NT2/D1 (cell line): ENCODE measurements around the gene LRRC18.

Experiments
- DNase-seq: peaks from one replicate; pipeline ENCODE4 v3.0.0-alpha.2; 2011; ENCODE audit warnings: low read depth, low spot score
- H3K27me3 ChIP-seq: 2 replicates; pipeline ENCODE4 v1.6.0; 2011; ENCODE audit warnings: mild to moderate bottlenecking; ENCODE audit not compliant: insufficient read length, insufficient read depth
- H3K36me3 ChIP-seq: 2 replicates; pipeline ENCODE4 v1.6.1; 2011; ENCODE audit warnings: mild to moderate bottlenecking, low read length, mixed read lengths; ENCODE audit not compliant: insufficient read depth, insufficient read length
- H3K4me1 ChIP-seq: 2 replicates; pipeline ENCODE4 v1.5.1; 2011; ENCODE audit not compliant: insufficient read depth, insufficient read length
- H3K4me3 ChIP-seq: 2 replicates; pipeline ENCODE4 v1.5.1; 2011; ENCODE audit warnings: low read depth; ENCODE audit not compliant: insufficient read length
- H3K9ac ChIP-seq: 2 replicates; pipeline ENCODE4 v1.6.0; 2011; ENCODE audit warnings: low read depth; ENCODE audit not compliant: insufficient read length
- H3K9me3 ChIP-seq: 2 replicates; pipeline ENCODE4 v1.5.1; 2011; ENCODE audit warnings: mild to moderate bottlenecking, low read length; ENCODE audit not compliant: insufficient read depth
- SUZ12 ChIP-seq: IDR thresholded peaks from 2 replicates; pipeline ENCODE4 v1.6.1; 2011; ENCODE audit not compliant: insufficient read length, insufficient read depth; ENCODE audit errors: extremely low read depth
- YY1 ChIP-seq: IDR thresholded peaks from 2 replicates; pipeline ENCODE4 v1.6.1; 2011; ENCODE audit not compliant: insufficient read length, insufficient read depth
- ZNF274 ChIP-seq: IDR thresholded peaks from 2 replicates; pipeline ENCODE4 v1.6.1; 2011; ENCODE audit warnings: mild to moderate bottlenecking, low read depth, low read length

Gene LRRC18

DNA sequence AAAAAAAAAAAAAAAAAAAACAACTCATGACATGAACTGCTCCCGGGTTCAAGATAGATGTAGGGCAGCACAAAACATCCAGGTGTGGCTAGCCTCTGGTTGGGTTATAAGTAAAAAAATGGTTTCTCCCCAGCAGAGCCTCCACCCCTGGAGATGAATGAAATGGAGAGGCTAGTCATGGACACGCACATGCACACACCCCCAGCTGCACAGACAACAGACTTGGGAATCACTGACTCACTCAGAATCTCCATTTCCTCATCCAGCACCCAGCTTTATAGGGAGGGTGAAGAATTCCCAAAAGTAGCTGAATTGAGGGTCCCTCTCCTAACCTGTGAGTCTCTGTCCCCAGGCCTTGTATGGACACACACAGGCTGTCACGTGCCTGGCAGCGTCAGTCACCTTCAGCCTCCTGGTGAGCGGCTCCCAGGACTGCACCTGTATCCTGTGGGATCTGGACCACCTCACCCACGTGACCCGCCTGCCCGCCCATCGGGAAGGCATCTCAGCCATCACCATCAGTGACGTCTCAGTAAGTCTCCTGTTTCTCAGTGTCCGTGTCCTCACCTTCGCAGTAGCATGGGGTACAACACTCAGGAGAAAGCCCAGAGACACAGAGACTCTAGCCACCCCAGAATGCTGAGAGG lies 35.0 kb upstream of the LRRC18 start:
- Histone ChIP-seq H3K4me1 (no peaks in the 10 kb centered on the region), H3K27me3 (no peaks in the 10 kb centered on the region), H3K4me3 (no peak overlapping the region), H3K9me3 (no peaks in the 10 kb centered on the region), H3K9ac (no peak overlapping the region), H3K36me3 (no peaks in the 10 kb centered on the region)
- TF ChIP-seq ZNF274: no peak
- no peak for TF ChIP-seq YY1
- no peak for TF ChIP-seq SUZ12
- DNase-seq: no peak

DNA sequence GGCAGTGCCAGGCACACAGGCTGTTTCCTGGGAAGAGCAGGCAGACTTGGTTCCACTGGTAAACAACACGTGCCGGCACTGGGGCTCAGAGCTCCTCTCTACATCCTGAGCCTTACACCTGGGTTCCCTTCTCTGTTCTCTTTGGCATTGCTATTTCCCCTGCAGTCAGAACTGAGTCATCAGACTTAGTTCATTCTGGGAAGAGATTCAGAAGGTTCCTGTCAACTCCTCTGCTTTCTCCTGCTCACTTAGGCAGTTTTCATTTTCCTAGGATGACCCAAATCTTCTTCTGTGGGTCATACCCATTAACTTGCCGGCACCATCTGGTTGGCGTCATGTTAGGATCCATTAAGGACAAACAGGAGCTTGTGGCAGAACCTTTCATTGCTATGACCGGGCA lies 33.4 kb upstream of the LRRC18 start:
- DNase-seq: no peak
- TF ChIP-seq YY1: no peak
- TF ChIP-seq ZNF274: no peak
- TF ChIP-seq SUZ12: no peak
- Histone ChIP-seq H3K36me3 (no peaks in the 10 kb centered on the region), H3K9ac (no peak overlapping the region), H3K9me3 (no peaks in the 10 kb centered on the region), H3K4me3 (no peak overlapping the region), H3K4me1 (no peaks in the 10 kb centered on the region), H3K27me3 (no peaks in the 10 kb centered on the region)

DNA sequence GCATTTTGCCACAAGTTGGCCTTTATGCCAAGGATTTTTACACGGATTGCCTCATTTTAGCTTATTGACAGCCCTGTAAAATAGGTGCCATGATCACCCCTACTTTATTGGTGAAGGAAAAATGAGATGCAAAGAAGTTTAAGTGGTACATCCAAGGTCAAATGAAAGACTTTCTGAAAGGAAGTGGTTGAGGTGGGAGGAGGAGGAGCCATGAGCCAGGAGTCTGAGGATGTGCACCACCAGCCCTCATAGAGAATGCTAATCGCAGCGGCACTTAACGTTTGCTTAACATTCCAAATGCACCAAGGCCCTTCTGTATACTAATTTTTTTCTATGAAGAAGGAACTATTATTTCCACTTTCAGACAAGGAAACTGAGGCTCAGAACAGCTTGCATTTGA lies 31.0 kb upstream of the LRRC18 start:
- no peak overlapping the region for H3K9ac ChIP-seq
- DNase-seq: no peak

DNA sequence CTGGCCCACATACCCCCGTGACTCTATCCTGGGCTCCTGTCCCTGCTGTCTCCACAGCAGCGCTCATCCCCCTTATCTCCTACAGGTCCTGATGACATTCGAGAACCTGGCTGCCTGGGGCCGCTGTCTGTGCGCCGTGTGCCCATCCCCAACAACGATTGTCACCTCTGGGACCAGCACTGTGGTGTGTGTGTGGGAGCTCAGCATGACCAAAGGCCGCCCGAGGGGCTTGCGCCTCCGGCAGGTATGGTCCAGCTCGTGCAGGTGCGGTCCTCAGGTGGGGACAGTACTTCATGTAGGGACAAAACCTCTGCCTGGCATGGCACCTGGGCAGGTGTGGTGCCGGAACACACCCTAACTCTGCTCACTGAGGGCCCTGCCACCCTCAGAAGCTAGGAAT lies 30.4 kb upstream of the LRRC18 start:
- no peaks in the 10 kb centered on the region for H3K36me3 ChIP-seq
- DNase-seq: no peak
- no peak for TF ChIP-seq YY1
- TF ChIP-seq ZNF274: no peak
- no peak for TF ChIP-seq SUZ12

More for the DNA sequence above, 31.0 kb upstream of the LRRC18 start:
- Histone ChIP-seq H3K4me1 (no peaks in the 10 kb centered on the region), H3K36me3 (no peaks in the 10 kb centered on the region), H3K9me3 (no peaks in the 10 kb centered on the region), H3K4me3 (no peak overlapping the region), H3K27me3 (no peaks in the 10 kb centered on the region)
- no peak for TF ChIP-seq YY1
- TF ChIP-seq SUZ12: no peak
- TF ChIP-seq ZNF274: no peak

DNA sequence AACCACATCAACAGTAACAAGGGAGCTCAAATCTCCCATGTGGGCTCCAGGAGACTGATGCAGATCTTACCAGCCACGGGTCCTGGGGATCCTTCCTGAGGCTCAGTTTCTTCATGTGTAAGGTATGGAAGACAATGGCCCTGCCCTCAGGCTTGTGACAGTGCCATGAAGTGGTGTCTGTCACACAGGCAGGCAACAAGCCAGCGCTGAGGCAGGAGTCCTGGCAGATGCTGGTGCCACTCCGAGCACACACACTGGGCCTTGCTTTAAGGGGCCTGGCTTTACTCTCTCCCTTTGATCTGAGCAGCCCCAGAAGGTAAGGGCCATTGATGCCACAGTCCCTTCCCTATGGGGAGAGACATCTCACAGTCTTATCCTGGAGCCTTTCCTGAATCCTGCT lies 28.4 kb upstream of the LRRC18 start:
- no peak for DNase-seq
- H3K4me1 ChIP-seq: no peaks in the 10 kb centered on the region
- TF ChIP-seq SUZ12: no peak
- TF ChIP-seq YY1: no peak
- TF ChIP-seq ZNF274: no peak
- H3K9ac ChIP-seq: no peak overlapping the region
- H3K27me3 ChIP-seq: no peaks in the 10 kb centered on the region
- H3K4me3 ChIP-seq: no peak overlapping the region
- H3K9me3 ChIP-seq: no peaks in the 10 kb centered on the region
- H3K36me3 ChIP-seq: no peaks in the 10 kb centered on the region

More for the DNA sequence above, 30.4 kb upstream of the LRRC18 start:
- H3K4me1 ChIP-seq: no peaks in the 10 kb centered on the region
- H3K9me3 ChIP-seq: no peaks in the 10 kb centered on the region
- H3K27me3 ChIP-seq: no peaks in the 10 kb centered on the region
- H3K9ac ChIP-seq: no peak overlapping the region
- no peak overlapping the region for H3K4me3 ChIP-seq

DNA sequence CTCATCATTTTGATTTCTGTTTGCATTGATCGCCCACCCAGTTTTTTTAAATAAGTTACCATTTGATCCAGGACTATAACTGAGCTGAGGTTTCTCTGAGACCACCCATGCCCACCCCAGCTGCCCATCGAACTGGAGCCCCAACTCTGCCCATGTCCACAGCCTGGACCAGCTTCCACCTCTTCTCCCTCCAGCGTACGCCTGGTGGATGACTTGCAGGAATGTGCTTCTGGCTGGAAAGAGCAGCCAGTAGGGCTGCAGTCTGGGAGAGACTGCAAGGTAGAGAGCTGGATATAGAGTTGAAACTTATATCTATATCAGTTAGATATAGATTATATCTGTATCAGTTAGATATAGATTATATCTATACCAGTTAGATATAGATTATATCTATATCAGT lies 25.8 kb upstream of the LRRC18 start:
- no peaks in the 10 kb centered on the region for H3K4me1 ChIP-seq
- H3K9ac ChIP-seq: no peak overlapping the region
- no peaks in the 10 kb centered on the region for H3K9me3 ChIP-seq
- no peaks in the 10 kb centered on the region for H3K27me3 ChIP-seq
- no peak overlapping the region for H3K4me3 ChIP-seq
- H3K36me3 ChIP-seq: no peaks in the 10 kb centered on the region
- no peak for DNase-seq
- no peak for TF ChIP-seq ZNF274
- TF ChIP-seq SUZ12: no peak
- no peak for TF ChIP-seq YY1

DNA sequence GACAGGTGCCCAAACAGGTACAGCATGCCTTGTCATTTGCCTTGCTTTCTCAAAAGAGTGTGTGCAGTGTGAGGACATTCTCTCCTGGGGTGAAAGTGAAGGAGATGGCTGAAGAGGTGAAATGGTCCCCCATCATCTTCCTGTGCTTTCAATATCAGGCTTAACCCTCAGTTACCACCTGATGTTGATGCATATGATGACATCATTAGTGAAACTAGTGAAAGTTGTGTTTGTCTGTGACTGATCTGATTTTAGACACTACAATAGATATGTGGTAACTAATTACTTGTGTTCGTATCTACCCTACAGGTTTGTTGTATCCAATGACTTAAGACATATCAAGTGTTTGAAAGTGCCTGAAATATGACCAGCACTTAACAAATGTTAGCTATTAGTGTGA lies 24.4 kb upstream of the LRRC18 start:
- Histone ChIP-seq H3K9ac (no peak overlapping the region), H3K27me3 (no peaks in the 10 kb centered on the region), H3K4me3 (no peak overlapping the region), H3K9me3 (no peaks in the 10 kb centered on the region), H3K4me1 (no peaks in the 10 kb centered on the region), H3K36me3 (no peaks in the 10 kb centered on the region)
- no peak for DNase-seq
- no peak for TF ChIP-seq SUZ12
- no peak for TF ChIP-seq YY1
- TF ChIP-seq ZNF274: no peak

DNA sequence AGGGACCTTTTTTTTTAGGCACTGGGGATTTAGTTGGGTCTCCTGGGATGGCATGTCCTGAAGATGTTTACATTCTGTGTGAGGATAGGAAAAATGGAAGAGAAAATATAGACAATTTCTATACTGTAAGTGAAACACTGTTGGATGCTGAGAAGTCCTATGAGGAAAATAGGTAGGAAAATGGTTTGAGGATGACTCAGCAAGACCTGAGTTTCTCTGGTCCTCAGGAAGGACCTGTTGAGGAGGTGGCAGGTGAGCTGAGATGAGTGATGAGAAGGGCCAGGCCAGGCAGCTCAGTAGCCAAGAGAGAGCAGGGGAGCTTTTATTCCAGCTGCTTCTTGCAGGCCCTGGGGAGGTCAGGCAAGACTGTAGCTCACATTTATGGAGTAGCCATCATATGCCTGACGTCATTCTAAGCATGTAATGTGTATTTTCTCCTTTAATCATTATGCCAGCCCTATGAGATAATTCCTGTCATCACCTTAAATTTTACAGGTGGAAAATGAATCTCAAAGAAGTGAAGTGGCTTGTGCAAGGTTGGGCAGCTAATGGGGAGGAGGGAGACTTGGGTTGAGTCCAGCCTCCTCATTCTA lies 19.1 kb upstream of the LRRC18 start:
- DNase-seq: no peak
- no peak overlapping the region for H3K4me3 ChIP-seq

More for the DNA sequence above, 19.1 kb upstream of the LRRC18 start:
- no peaks in the 10 kb centered on the region for H3K9me3 ChIP-seq
- TF ChIP-seq YY1 (no peak), ZNF274 (no peak), SUZ12 (no peak)
- no peaks in the 10 kb centered on the region for H3K36me3 ChIP-seq
- no peak overlapping the region for H3K9ac ChIP-seq
- H3K4me1 ChIP-seq: no peaks in the 10 kb centered on the region
- H3K27me3 ChIP-seq: no peaks in the 10 kb centered on the region
